Right renal pelvis (tissue), 4 donors: Measurements from ENCODE around the gene CGB3. TPM values are rescaled to one million over a fixed set of nuclear protein-coding genes. Genes with fewer than 3 reads are reported as not detected.
A peak's percentile ranks its signal among the peaks of the same experiment; 100 is the strongest.

Experiments used
- DNase-seq, 4 donors: peaks; one replicate each; pipeline ENCODE4 v3.0.0-alpha.2; 2013; ENCODE audit warnings: low read depth in 4 of 4, low spot score in 3 of 4, missing footprints in 1 of 4
- polyA plus RNA-seq, 4 donors: library from polyadenylated mRNA; unstranded; fragments of 120-200 nt; gene quantifications; one replicate each; pipeline ENCODE4 v1.2.1, GENCODE V29; 2013; ENCODE audit not compliant: insufficient read length in 4 of 4

CGB3 gene
- polyA plus RNA-seq, 4 donors: not detected

- DNase-seq: peak in 1 of 4 donors; percentile 30
Observed at GRCh38 chr19:49017666-49018351, 6.3 kb downstream of the CGB3 start.

- DNase-seq: no peak
Observed at GRCh38 chr19:49017041-49017665, 7.0 kb downstream of the CGB3 start, which contains the start of gene LHB. TSS of gene LHB (minus strand) at chr19:49017091. CDS start at chr19:49017081, 10 bp downstream.

- no peak for DNase-seq
Observed at GRCh38 chr19:49016067-49016839, 7.9 kb downstream of the CGB3 start.

GRCh38 chr19:49014870-49015255 is 9.3 kb downstream of the CGB3 start:
- DNase-seq: no peak

- DNase-seq: no peak
Observed at GRCh38 chr19:49014123-49014869, 9.8 kb downstream of the CGB3 start.

- DNase-seq: no peak
Observed at GRCh38 chr19:49011194-49011593, 12.9 kb downstream of the CGB3 start.

- no peak for DNase-seq
Observed at GRCh38 chr19:49010453-49010852, 13.7 kb downstream of the CGB3 start.

GRCh38 chr19:49009828-49010227 is 14.3 kb downstream of the CGB3 start:
- DNase-seq: no peak

- no peak for DNase-seq
Observed at GRCh38 chr19:49006905-49007304, 17.2 kb downstream of the CGB3 start.

GRCh38 chr19:49004964-49005614 is 19.0 kb downstream of the CGB3 start:
- DNase-seq: no peak

GRCh38 chr19:49004133-49004532 is 20.0 kb downstream of the CGB3 start:
- no peak for DNase-seq

- DNase-seq: no peak
Observed at GRCh38 chr19:48999481-49000325, 24.4 kb downstream of the CGB3 start.

GRCh38 chr19:48997972-48998371 is 26.2 kb downstream of the CGB3 start:
- DNase-seq: no peak

GRCh38 chr19:48994035-48994386 is 30.1 kb downstream of the CGB3 start:
- DNase-seq: no peak

GRCh38 chr19:48993175-48994034 is 30.7 kb downstream of the CGB3 start, which contains the start of the genes GYS1 and RUVBL2:
TSS of gene GYS1 (minus strand) at chr19:48993309. CDS start at chr19:48993112, 197 bp downstream.
TSS of gene RUVBL2 (plus strand) at chr19:48993887. CDS start at chr19:48993912, 25 bp downstream.
- DNase-seq: peak; percentile 99

- DNase-seq: no peak
Observed at GRCh38 chr19:48992581-48993174, 31.5 kb downstream of the CGB3 start.

GRCh38 chr19:48991873-48992580 is 32.1 kb downstream of the CGB3 start:
- DNase-seq: no peak
